Measurements from ENCODE around the gene RTP5.

Gene RTP5

GRCh38 chr2:241857572-241858121 lies 11.9 kb upstream of the RTP5 start:
- DNase-seq (ENCODE audit: low read depth, low spot score) = no peak

- DNase-seq (ENCODE audit: low read depth, low spot score) = no peak
These were observed 11.1 kb upstream of the RTP5 start, which contains the start of gene PDCD1 for GRCh38 chr2:241858206-241859016. PDCD1 (minus strand) TSS chr2:241858894; CDS start chr2:241858838, 56 bp downstream.

GRCh38 chr2:241859017-241859435 lies 10.5 kb upstream of the RTP5 start:
- DNase-seq (ENCODE audit: low read depth, low spot score) = no peak

- DNase-seq (ENCODE audit: low read depth, low spot score) = no peak
These were observed 9.9 kb upstream of the RTP5 start for GRCh38 chr2:241859436-241860183.

- DNase-seq (ENCODE audit: low read depth, low spot score) = no peak
These were observed 9.1 kb upstream of the RTP5 start for GRCh38 chr2:241860184-241861078.

- DNase-seq (ENCODE audit: low read depth, low spot score) = no peak
These were observed 8.3 kb upstream of the RTP5 start for GRCh38 chr2:241861264-241861663.

- no peak for DNase-seq (ENCODE audit: low read depth, low spot score)
These were observed 7.4 kb upstream of the RTP5 start for GRCh38 chr2:241862093-241862492.

- DNase-seq (ENCODE audit: low read depth, low spot score) = no peak
These were observed 6.6 kb upstream of the RTP5 start for GRCh38 chr2:241862775-241863535.

- no peak for DNase-seq (ENCODE audit: low read depth, low spot score)
These were observed 6.0 kb upstream of the RTP5 start for GRCh38 chr2:241863536-241863954.

- DNase-seq (ENCODE audit: low read depth, low spot score) = no peak
These were observed 5.2 kb upstream of the RTP5 start for GRCh38 chr2:241864168-241864849.

- DNase-seq (ENCODE audit: low read depth, low spot score) = no peak
These were observed 4.7 kb upstream of the RTP5 start for GRCh38 chr2:241864850-241865213.

GRCh38 chr2:241865416-241865956 lies 4.0 kb upstream of the RTP5 start:
- DNase-seq (ENCODE audit: low read depth, low spot score) = no peak

- no peak for DNase-seq (ENCODE audit: low read depth, low spot score)
These were observed 3.4 kb upstream of the RTP5 start for GRCh38 chr2:241865957-241866789.

- DNase-seq (ENCODE audit: low read depth, low spot score) = no peak
These were observed 2.5 kb upstream of the RTP5 start for GRCh38 chr2:241866790-241867645.

- no peak for DNase-seq (ENCODE audit: low read depth, low spot score)
These were observed 1.6 kb upstream of the RTP5 start for GRCh38 chr2:241867776-241868420.

GRCh38 chr2:241868661-241869081 lies 858 bp upstream of the RTP5 start:
- no peak for DNase-seq (ENCODE audit: low read depth, low spot score)

- DNase-seq (ENCODE audit: low read depth, low spot score) = no peak
These were observed 582 bp downstream of the RTP5 start for GRCh38 chr2:241870081-241870541.
